Activated effector memory CD4-positive, alpha-beta T cell treated with Interleukin-2 at 50 U/mL for 16 hours (primary cell): ENCODE measurements around the gene PLEKHA5.
"Not testable (repeated sequence)": the region's sequence is repeated elsewhere in the genome, so short reads cannot be mapped to it uniquely, and the experiment has no call there.

Source experiments
- DNase-seq: peaks from one replicate; pipeline ENCODE4 v3.0.0-alpha.2; 2020

PLEKHA5 gene

GRCh38 chr12:19285793-19286448 lies 156.4 kb downstream of the PLEKHA5 start:
- no peak for DNase-seq

GRCh38 chr12:19287302-19287701 lies 157.8 kb downstream of the PLEKHA5 start:
- DNase-seq, result no peak

GRCh38 chr12:19288161-19288560 lies 158.6 kb downstream of the PLEKHA5 start:
- DNase-seq, result no peak

GRCh38 chr12:19288603-19289244 lies 159.2 kb downstream of the PLEKHA5 start:
- no peak for DNase-seq

GRCh38 chr12:19298836-19299605 lies 169.5 kb downstream of the PLEKHA5 start:
- DNase-seq, result no peak

- no peak for DNase-seq
These were observed 170.2 kb downstream of the PLEKHA5 start for GRCh38 chr12:19299765-19300164.

- DNase-seq, result no peak
These were observed 171.7 kb downstream of the PLEKHA5 start for GRCh38 chr12:19301223-19301622.

GRCh38 chr12:19301688-19302087 lies 172.2 kb downstream of the PLEKHA5 start:
- DNase-seq, result no peak

- no peak for DNase-seq
These were observed 172.6 kb downstream of the PLEKHA5 start for GRCh38 chr12:19302100-19302640.

- DNase-seq, result no peak
These were observed 174.0 kb downstream of the PLEKHA5 start for GRCh38 chr12:19303496-19303895.

- DNase-seq, result no peak
These were observed 174.7 kb downstream of the PLEKHA5 start for GRCh38 chr12:19304149-19304750.

- not testable (repeated sequence) for DNase-seq
These were observed 176.1 kb downstream of the PLEKHA5 start for GRCh38 chr12:19305621-19306020.

- DNase-seq, result no peak
These were observed 176.8 kb downstream of the PLEKHA5 start for GRCh38 chr12:19306366-19306765.

- no peak for DNase-seq
These were observed 177.9 kb downstream of the PLEKHA5 start for GRCh38 chr12:19307451-19307850.

- DNase-seq, result no peak
These were observed 181.6 kb downstream of the PLEKHA5 start for GRCh38 chr12:19311165-19311564.

GRCh38 chr12:19312637-19313036 lies 183.1 kb downstream of the PLEKHA5 start:
- no peak for DNase-seq

- DNase-seq, result no peak
These were observed 186.9 kb downstream of the PLEKHA5 start for GRCh38 chr12:19316425-19316824.

- no peak for DNase-seq
These were observed 192.8 kb downstream of the PLEKHA5 start for GRCh38 chr12:19322376-19322775.

GRCh38 chr12:19323805-19324204 lies 194.3 kb downstream of the PLEKHA5 start:
- DNase-seq, result no peak

- no peak for DNase-seq
These were observed 196.6 kb downstream of the PLEKHA5 start for GRCh38 chr12:19326102-19326501.

- DNase-seq, result no peak
These were observed 202.7 kb downstream of the PLEKHA5 start for GRCh38 chr12:19332196-19332595.

- no peak for DNase-seq
These were observed 208.9 kb downstream of the PLEKHA5 start for GRCh38 chr12:19338405-19338804.

- not testable (repeated sequence) for DNase-seq
These were observed 221.3 kb downstream of the PLEKHA5 start for GRCh38 chr12:19350850-19351249.
